Kidney (tissue), 22 donors: ENCODE results near the gene TCF23. TPM values are rescaled to one million over a fixed set of nuclear protein-coding genes. Genes with fewer than 3 reads are reported as not detected.

Experiments
- DNase-seq, 5 donors: peaks; one replicate each; pipeline ENCODE4 v3.0.0-alpha.2; 2013 to 2020
- FAIRE-seq: peaks from 2 replicates; lab custom pipeline; 2012; peaks lifted over from hg19 to GRCh38; lab: Jason Lieb, UNC
- H3K27ac ChIP-seq, 2 donors: one replicate each; pipeline ENCODE4 v1.7.0; 2013; ENCODE audit warnings: low read depth in 2 of 2, low read length in 2 of 2, inconsistent platforms in 1 of 2
- H3K27me3 ChIP-seq: one replicate; pipeline ENCODE4 v1.7.1; 2013; ENCODE audit warnings: low read length, inconsistent platforms; ENCODE audit not compliant: control insufficient read depth, insufficient read depth
- H3K36me3 ChIP-seq, 3 donors: one replicate each; pipeline versions ENCODE4 v1.7.0 to v1.7.1; 2013; ENCODE audit warnings: low read length in 3 of 3, control low read depth in 1 of 3, inconsistent platforms in 1 of 3; ENCODE audit not compliant: insufficient read depth in 3 of 3, control insufficient read depth in 2 of 3
- H3K4me1 ChIP-seq, 3 donors: one replicate each; pipeline versions ENCODE4 v1.7.0 to v1.7.1; 2013; ENCODE audit warnings: low read length in 3 of 3, inconsistent platforms in 1 of 3, low read depth in 1 of 3; ENCODE audit not compliant: control insufficient read depth in 2 of 3, insufficient read depth in 2 of 3
- H3K4me3 ChIP-seq, 3 donors: one replicate each; pipeline versions ENCODE4 v1.7.0 to v1.8.1; 2013; ENCODE audit warnings: low read length in 3 of 3, control low read depth in 1 of 3, inconsistent platforms in 1 of 3
- H3K9ac ChIP-seq, 3 donors: one replicate each; pipeline versions ENCODE4 v1.7.0 to v1.7.1; 2013; ENCODE audit warnings: low read length in 3 of 3, control low read depth in 1 of 3, inconsistent platforms in 1 of 3
- H3K9me3 ChIP-seq, 3 donors: one replicate each; pipeline versions ENCODE4 v1.7.0 to v1.7.1; 2013; ENCODE audit warnings: low read length in 3 of 3, control low read depth in 1 of 3, inconsistent platforms in 1 of 3; ENCODE audit not compliant: control insufficient read depth in 2 of 3, insufficient read depth in 1 of 3
- intact Hi-C: fragments of 100-400 bp; cut with DNase I; formaldehyde crosslinking; loops from one replicate; pipeline ENCODE4 v1.11.1; 2022
- long read RNA-seq, 10 donors: library from polyadenylated mRNA in 1 of 10; unstranded in 1 of 10; transcript quantifications; one replicate each; pipeline ENCODE4 v2.0.0 and lab custom pipeline, GENCODE V29; 2021 to 2026
- polyA plus RNA-seq: library from polyadenylated mRNA; stranded (reverse); fragments of 350-450 nt; fragmentation: Illumina TruSeq; extraction: RNeasy Lipid Tissue Mini Kit (QIAGEN cat#74804); gene quantifications from one replicate; pipeline ENCODE4 v1.2.3, GENCODE V29; 2014; ENCODE audit warnings: low read depth, low replicate concordance; ENCODE audit not compliant: insufficient read depth
- total RNA-seq: library from RNA; stranded (reverse); fragmentation: NEBNext Ultra II Directional; extraction: Animal tissue kit (Norgen Biotek cat#: 25700); gene quantifications from one replicate; pipeline ENCODE4 v1.2.1, GENCODE V29; 2021
- TF ChIP-seq, protein P1 (sequence below): IDR thresholded peaks from 3 replicates; pipeline ENCODE4 v1.5.1; 2012; ENCODE audit warnings: mild to moderate bottlenecking, moderate library complexity, borderline replicate concordance; ENCODE audit not compliant: insufficient read depth; ENCODE audit errors: extremely low read depth
- donor health status: control.
- donor health status: control.
- donor health status: control.
- donor health status: control.
- donor health status: control.
- donor health status: DM: yes; HTN: yes; CAD: no.
- donor health status: Normal renal cell carcinoma (clear cell type).

Gene TCF23
- total RNA-seq (0.38 TPM), polyA plus RNA-seq (not detected)
- long read RNA-seq, donor 1 = 0 reads
- long read RNA-seq, donor 2, full-length matches to known transcripts = 1 of 1 reads
- long read RNA-seq, donor 2, partial matches to known transcripts = 0 of 1 reads
- long read RNA-seq, donor 2, other reads (novel, unspliced or antisense) = 0 of 1 reads
- long read RNA-seq, donor 3 = 0 reads
- long read RNA-seq, donor 4 = 0 reads
- long read RNA-seq, donor 5 = 0 reads
- long read RNA-seq, donor 6 = 0 reads
- long read RNA-seq, donor 7 = 0 reads
- long read RNA-seq, donor 8 = 0 reads
- long read RNA-seq, donor 9 = 0 reads
- long read RNA-seq, donor 10 = 0 reads

DNA sequence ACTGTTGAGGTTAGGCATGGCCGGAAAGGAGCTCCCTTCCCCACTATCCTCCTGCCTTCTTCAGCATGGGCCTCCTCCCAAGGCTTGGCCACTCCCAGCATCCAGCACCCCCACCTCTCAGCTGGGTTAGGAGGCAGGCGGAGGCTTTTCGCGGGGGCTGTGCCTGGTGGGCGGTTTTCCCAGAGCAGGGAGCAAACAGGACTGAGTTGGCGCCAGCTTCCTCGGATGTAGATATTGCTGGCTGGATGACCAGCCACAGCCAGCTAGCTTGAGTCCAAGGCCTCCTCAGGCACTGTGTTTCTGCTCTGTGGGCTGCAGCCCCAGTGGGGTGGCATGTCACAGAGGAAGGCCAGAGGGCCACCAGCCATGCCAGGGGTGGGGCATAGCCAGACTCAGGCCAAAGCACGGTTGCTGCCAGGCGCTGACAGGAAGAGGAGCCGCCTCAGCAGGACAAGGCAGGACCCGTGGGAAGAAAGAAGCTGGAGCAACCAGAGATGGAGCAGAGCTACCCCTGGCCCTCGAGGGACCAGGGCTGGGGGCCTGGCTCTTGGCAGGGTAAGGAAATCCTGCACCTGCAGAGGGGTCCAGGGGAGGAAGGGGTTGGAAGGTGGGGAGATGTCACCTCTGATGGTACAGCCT lies at the start of gene TCF23:
Gene TCF23, plus strand, starts transcription at position 204 of the 639 bp plus-strand sequence. Its CDS starts 130 bp downstream, at position 334.
- no peaks in the 10 kb centered on the region for H3K4me1 ChIP-seq
- H3K36me3 ChIP-seq = no peaks in the 10 kb centered on the region
- no peak within 1 kb of the TSS for H3K4me3 ChIP-seq
- no peaks in the 10 kb centered on the region for H3K27me3 ChIP-seq
- TF ChIP-seq, protein P1, sequence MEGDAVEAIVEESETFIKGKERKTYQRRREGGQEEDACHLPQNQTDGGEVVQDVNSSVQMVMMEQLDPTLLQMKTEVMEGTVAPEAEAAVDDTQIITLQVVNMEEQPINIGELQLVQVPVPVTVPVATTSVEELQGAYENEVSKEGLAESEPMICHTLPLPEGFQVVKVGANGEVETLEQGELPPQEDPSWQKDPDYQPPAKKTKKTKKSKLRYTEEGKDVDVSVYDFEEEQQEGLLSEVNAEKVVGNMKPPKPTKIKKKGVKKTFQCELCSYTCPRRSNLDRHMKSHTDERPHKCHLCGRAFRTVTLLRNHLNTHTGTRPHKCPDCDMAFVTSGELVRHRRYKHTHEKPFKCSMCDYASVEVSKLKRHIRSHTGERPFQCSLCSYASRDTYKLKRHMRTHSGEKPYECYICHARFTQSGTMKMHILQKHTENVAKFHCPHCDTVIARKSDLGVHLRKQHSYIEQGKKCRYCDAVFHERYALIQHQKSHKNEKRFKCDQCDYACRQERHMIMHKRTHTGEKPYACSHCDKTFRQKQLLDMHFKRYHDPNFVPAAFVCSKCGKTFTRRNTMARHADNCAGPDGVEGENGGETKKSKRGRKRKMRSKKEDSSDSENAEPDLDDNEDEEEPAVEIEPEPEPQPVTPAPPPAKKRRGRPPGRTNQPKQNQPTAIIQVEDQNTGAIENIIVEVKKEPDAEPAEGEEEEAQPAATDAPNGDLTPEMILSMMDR = no peak
- no peak within 1 kb of the TSS for H3K27ac ChIP-seq
- H3K9me3 ChIP-seq = no peaks in the 10 kb centered on the region
- intact Hi-C loops = no loop called here
- FAIRE-seq = no peak
- peak in 4 of 5 donors; percentile 55 to 83 (median 74) for DNase-seq
- H3K9ac ChIP-seq = no peak within 1 kb of the TSS

DNA sequence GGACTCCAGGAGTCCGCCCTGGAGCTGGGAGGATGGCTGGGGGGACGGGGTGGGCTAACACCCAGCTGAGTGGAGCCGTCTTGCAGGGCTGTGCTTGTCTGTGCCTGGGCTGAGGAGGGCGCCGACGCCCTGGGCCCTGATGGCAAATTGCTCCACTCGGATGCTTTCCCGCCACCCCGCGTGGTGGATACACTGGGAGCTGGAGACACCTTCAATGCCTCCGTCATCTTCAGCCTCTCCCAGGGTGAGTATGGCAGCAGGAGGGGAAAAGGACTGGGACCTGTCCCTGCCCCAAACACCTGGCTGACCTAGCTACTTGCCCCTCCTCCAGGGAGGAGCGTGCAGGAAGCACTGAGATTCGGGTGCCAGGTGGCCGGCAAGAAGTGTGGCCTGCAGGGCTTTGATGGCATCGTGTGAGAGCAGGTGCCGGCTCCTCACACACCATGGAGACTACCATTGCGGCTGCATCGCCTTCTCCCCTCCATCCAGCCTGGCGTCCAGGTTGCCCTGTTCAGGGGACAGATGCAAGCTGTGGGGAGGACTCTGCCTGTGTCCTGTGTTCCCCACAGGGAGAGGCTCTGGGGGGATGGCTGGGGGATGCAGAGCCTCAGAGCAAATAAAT lies 49.4 kb upstream of the TCF23 start:
- no peak overlapping the region for H3K9ac ChIP-seq
- H3K4me1 ChIP-seq = peaks cover 0 to 17% (median 6%) of the 10 kb centered on the region in 3 donors
- TF ChIP-seq, protein P1 = no peak
- DNase-seq = peak in 1 of 5 donors; percentile 49
- no peak overlapping the region for H3K4me3 ChIP-seq
- FAIRE-seq = no peak
- no peaks in the 10 kb centered on the region for H3K9me3 ChIP-seq
- no peaks in the 10 kb centered on the region for H3K27me3 ChIP-seq
- intact Hi-C loops = loop anchor here (10.0 kb wide), 1 partner anchor 205 kb away; the partner anchor contains the start of gene UCN
- H3K27ac ChIP-seq = no peak overlapping the region
- H3K36me3 ChIP-seq = peaks cover 0 to 11% (median 2%) of the 10 kb centered on the region in 3 donors

DNA sequence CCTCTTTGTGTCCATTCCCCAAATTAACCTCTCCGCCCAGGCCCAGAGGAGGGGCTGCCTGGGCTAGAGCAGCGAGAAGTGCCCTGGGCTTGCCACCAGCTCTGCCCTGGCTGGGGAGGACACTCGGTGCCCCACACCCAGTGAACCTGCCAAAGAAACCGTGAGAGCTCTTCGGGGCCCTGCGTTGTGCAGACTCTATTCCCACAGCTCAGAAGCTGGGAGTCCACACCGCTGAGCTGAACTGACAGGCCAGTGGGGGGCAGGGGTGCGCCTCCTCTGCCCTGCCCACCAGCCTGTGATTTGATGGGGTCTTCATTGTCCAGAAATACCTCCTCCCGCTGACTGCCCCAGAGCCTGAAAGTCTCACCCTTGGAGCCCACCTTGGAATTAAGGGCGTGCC lies 48.8 kb upstream of the TCF23 start:
- intact Hi-C loops = no loop called here
- DNase-seq (peak in 1 of 5 donors; percentile 69), FAIRE-seq (no peak)
- H3K4me3 ChIP-seq = no peak overlapping the region
- no peak overlapping the region for H3K27ac ChIP-seq
- no peaks in the 10 kb centered on the region for H3K27me3 ChIP-seq
- H3K9ac ChIP-seq = no peak overlapping the region
- TF ChIP-seq, protein P1 = no peak
- H3K4me1 ChIP-seq = peaks cover 0 to 12% (median 6%) of the 10 kb centered on the region in 3 donors
- no peaks in the 10 kb centered on the region for H3K9me3 ChIP-seq
- peaks cover 0 to 11% (median 2%) of the 10 kb centered on the region in 3 donors for H3K36me3 ChIP-seq
